Measurements from ENCODE around the gene TTN. TPM values are rescaled to one million over a fixed set of nuclear protein-coding genes. Genes with fewer than 3 reads are reported as not detected.

The TTN gene
- polyA plus RNA-seq (2013, experiment 1 of 2): 0.70 TPM
- 0.44 TPM for polyA plus RNA-seq (2013, experiment 2 of 2)

DNA sequence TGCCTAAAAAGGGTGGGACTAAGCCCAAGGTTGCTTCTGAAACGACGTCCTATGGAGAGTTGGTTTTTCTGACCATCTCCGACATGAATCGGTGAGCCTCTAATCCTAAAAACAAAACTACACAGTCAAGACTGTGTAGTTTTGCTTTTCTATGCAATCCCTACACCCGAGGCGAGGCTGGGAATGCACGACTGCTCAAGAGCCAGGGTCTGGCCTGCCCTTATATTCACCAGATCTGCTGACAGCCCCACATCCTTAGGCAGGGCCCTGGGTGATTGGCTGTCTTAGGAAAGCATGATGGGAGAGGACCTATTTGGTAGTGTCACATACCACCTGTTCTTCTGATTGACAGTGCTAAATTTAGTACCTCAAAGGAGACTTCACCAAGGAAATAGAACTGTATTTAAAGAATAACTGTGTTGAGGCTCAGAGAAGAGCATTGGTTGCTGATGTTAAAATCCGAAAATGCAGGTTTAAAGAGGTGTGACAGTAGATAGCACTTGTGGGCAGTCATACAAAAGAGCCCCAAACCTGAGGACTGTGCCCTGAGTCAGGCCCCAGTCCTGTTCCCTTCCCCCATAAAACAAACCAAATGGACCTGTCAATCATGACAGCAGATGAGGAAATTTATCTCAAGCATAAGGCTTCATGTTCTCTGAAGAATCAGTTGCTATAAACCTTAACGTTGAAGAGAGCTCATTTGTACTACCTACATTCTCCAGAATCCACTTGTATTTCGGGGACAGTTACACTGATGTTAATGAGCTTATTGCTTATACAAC lies at the start of gene TTN:
TSS of gene TTN (minus strand) at position 197 of the 782 bp plus-strand sequence. CDS start 2,781 bp downstream, outside the sequence.
- Histone ChIP-seq H3K36me3 (ENCODE audit: insufficient read depth, low read length) (no peaks in the 10 kb centered on the region), H3K4me1 (ENCODE audit: insufficient read depth, low read length) (no peaks in the 10 kb centered on the region), H3K27me3 (ENCODE audit: insufficient read depth, low read length) (no peaks in the 10 kb centered on the region), H3K9me3 (ENCODE audit: insufficient read depth, low read depth, low read length) (no peaks in the 10 kb centered on the region), H3K4me3 (ENCODE audit: low read length) (no peak within 1 kb of the TSS), H3K27ac (ENCODE audit: low read depth, low read length) (no peak within 1 kb of the TSS), H3K9ac (ENCODE audit: low read depth, low read length) (no peak within 1 kb of the TSS)
- 91% methylated on average over 10 of the region's 10 CpGs for WGBS

DNA sequence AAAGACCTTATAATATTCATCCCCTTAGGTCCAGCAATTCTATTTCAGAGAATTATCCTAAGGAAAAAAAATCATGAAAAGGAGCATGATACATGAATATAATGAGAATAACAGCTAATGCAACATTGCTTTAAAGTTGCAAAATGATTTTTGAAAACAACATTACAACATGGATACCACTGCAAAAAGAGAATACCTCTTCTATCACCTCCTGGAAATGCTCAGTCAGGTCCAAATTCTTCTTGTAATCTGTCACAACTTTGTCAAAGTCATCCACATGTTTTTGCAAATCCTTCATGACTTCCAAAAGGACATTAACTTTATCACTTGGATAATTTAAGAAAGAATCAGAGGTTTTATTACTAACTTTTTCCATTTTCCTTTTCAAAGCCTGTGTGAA lies 47.9 kb upstream of the TTN start:
- no peaks in the 10 kb centered on the region for H3K4me1 ChIP-seq (ENCODE audit: insufficient read depth, low read length)
- H3K4me3 ChIP-seq (ENCODE audit: low read length): no peak overlapping the region
- no peaks in the 10 kb centered on the region for H3K27me3 ChIP-seq (ENCODE audit: insufficient read depth, low read length)
- H3K9me3 ChIP-seq (ENCODE audit: insufficient read depth, low read depth, low read length): no peaks in the 10 kb centered on the region
- no peak overlapping the region for H3K9ac ChIP-seq (ENCODE audit: low read depth, low read length)
- H3K36me3 ChIP-seq (ENCODE audit: insufficient read depth, low read length): no peaks in the 10 kb centered on the region; the same call in 1 of the 2 replicates
- H3K27ac ChIP-seq (ENCODE audit: low read depth, low read length): no peak overlapping the region

DNA sequence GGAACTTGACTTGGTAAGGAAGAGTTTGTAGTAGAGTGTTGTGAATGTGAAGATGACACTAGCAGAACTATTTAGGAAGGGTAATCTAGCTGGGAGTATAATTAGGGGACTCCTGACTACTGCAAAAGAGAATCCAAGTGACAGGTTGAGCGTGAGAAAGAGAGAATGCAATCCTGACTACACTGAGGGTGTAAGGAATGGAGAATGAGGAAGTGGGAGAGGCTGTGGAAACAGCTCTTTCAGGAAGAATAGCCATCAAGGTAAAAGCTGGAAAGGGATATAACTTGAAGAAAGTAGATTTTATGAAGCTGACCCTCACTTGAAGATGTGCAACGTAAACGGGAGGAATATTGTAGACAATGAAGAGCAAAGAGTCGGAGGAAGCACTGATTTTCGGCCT lies 41.1 kb upstream of the TTN start:
- Histone ChIP-seq H3K9ac (ENCODE audit: low read depth, low read length) (no peak overlapping the region), H3K36me3 (ENCODE audit: insufficient read depth, low read length) (no peaks in the 10 kb centered on the region; the same call in 1 of the 2 replicates), H3K27ac (ENCODE audit: low read depth, low read length) (no peak overlapping the region), H3K27me3 (ENCODE audit: insufficient read depth, low read length) (no peaks in the 10 kb centered on the region), H3K4me1 (ENCODE audit: insufficient read depth, low read length) (peaks cover 19% of the 10 kb centered on the region), H3K4me3 (ENCODE audit: low read length) (no peak overlapping the region), H3K9me3 (ENCODE audit: insufficient read depth, low read depth, low read length) (no peaks in the 10 kb centered on the region)
- WGBS: 95% methylated on average over 5 of the region's 5 CpGs

DNA sequence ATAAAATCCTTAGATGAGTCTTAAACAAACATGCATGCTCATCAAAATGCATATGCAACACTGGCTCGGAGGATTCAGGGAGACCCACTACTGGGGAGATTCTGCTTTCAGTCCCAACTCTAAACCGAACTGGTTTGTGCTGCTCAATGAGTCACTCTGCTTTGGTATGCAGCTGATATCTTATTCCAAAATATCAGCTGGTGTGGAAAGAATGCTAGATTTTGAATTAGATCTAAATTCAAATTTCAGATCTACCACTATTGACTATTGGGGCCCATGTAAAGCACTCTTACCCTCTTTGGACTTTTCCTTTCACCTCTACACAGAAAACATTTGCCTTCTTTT lies 39.2 kb upstream of the TTN start:
- 77% methylated on average over 2 of the region's 2 CpGs for WGBS

DNA sequence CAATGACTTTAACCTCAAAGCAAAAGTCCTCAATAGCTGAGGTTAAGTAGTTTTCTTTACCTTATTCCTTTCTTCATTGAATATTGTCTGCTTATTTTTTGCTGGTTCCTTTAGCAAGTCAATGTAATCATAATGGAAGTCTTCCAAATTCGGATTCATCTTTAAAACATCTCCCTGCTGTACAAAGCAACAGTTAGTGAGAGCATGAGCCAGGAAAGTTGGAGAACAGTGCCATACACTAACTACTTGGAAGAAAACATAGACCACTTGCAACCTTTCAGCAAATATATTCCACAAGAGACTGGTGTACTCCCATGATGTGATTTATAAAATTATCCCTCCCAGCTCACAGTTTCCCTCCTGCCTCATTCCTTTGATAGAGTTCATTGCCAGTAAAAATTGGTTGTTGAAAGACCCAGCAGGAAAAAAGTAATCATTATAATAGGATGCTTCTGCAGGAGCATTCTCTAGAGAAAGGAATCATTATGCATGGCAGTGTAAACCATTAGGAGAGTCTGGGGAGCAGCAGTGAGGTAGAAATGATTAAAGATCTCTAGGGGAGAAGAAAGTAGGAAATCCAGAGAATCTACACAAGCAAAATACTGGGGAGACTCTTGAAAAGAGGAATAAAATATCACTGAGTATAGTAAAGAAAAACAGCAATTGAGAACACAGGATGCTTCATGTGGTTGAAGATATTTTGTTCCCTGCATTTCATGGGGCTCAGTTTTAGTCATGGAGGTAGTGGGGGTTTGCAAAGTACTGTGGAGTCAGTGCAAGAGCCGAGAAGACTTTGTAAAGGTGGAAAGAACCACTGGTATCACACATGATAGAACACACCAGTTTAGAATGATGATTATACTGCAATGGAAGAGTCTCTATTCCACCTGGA lies 38.6 kb upstream of the TTN start:
- H3K4me3 ChIP-seq (ENCODE audit: low read length): no peak overlapping the region
- no peaks in the 10 kb centered on the region for H3K9me3 ChIP-seq (ENCODE audit: insufficient read depth, low read depth, low read length)
- peaks cover 19% of the 10 kb centered on the region for H3K4me1 ChIP-seq (ENCODE audit: insufficient read depth, low read length)
- peak overlapping the region; percentile 56; the same call in 1 of the 2 replicates for H3K27ac ChIP-seq (ENCODE audit: low read depth, low read length)
- no peaks in the 10 kb centered on the region for H3K27me3 ChIP-seq (ENCODE audit: insufficient read depth, low read length)
- 80% methylated on average over 1 of the region's 2 CpGs for WGBS
- H3K9ac ChIP-seq (ENCODE audit: low read depth, low read length): no peak overlapping the region
- no peaks in the 10 kb centered on the region; the same call in 1 of the 2 replicates for H3K36me3 ChIP-seq (ENCODE audit: insufficient read depth, low read length)

More for the DNA sequence above, 39.2 kb upstream of the TTN start:
- Histone ChIP-seq H3K9me3 (ENCODE audit: insufficient read depth, low read depth, low read length) (no peaks in the 10 kb centered on the region), H3K27ac (ENCODE audit: low read depth, low read length) (no peak overlapping the region; the same call in 1 of the 2 replicates), H3K4me3 (ENCODE audit: low read length) (no peak overlapping the region), H3K4me1 (ENCODE audit: insufficient read depth, low read length) (peaks cover 19% of the 10 kb centered on the region), H3K9ac (ENCODE audit: low read depth, low read length) (no peak overlapping the region), H3K36me3 (ENCODE audit: insufficient read depth, low read length) (no peaks in the 10 kb centered on the region; the same call in 1 of the 2 replicates), H3K27me3 (ENCODE audit: insufficient read depth, low read length) (no peaks in the 10 kb centered on the region)

DNA sequence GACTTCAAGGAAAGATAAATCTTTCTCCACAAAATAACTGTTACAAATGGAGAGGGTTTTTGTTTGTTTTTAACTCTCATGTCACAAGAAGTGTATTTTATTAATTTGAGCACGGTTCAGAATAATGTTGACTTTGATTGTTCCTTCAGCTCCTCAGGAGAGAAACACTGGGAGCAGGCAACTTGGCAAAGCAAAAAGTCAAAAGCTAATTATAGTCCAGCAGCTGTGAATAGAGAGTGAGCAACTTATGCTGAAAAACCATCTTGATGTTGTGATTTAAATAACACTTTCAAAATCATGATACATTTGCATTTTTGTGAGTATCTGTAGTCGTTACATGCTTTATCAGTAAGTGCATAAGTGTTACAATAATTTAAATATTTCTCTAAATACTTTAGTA lies 37.5 kb upstream of the TTN start:
- Histone ChIP-seq H3K9me3 (ENCODE audit: insufficient read depth, low read depth, low read length) (no peaks in the 10 kb centered on the region), H3K27me3 (ENCODE audit: insufficient read depth, low read length) (no peaks in the 10 kb centered on the region), H3K4me1 (ENCODE audit: insufficient read depth, low read length) (peaks cover 19% of the 10 kb centered on the region), H3K27ac (ENCODE audit: low read depth, low read length) (no peak overlapping the region), H3K9ac (ENCODE audit: low read depth, low read length) (no peak overlapping the region), H3K4me3 (ENCODE audit: low read length) (no peak overlapping the region), H3K36me3 (ENCODE audit: insufficient read depth, low read length) (no peaks in the 10 kb centered on the region; the same call in 1 of the 2 replicates)
- 90% methylated on average over 1 of the region's 2 CpGs for WGBS

DNA sequence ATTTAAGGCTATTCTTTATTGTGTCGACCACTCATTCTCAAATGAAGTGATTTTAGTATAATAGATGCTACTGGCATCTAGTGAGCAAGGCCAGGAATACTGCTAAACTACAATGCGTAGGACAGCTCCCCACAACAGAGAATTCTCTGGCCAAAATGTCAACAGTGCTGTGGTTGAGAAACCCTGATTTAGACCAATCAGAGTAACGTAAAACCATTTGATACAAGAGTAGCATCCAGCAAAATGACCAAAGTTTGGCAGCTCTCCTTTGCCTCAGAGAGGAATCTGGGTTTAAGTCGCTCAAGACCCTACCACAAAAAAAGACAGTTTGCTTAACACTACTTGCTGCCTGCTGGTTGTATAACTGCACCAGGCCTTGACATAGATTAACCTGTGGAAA lies 37.0 kb upstream of the TTN start:
- no peaks in the 10 kb centered on the region for H3K9me3 ChIP-seq (ENCODE audit: insufficient read depth, low read depth, low read length)
- no peak overlapping the region for H3K4me3 ChIP-seq (ENCODE audit: low read length)
- H3K27ac ChIP-seq (ENCODE audit: low read depth, low read length): no peak overlapping the region
- H3K36me3 ChIP-seq (ENCODE audit: insufficient read depth, low read length): no peaks in the 10 kb centered on the region; the same call in 1 of the 2 replicates
- 95% methylated on average over 4 of the region's 4 CpGs for WGBS
- H3K9ac ChIP-seq (ENCODE audit: low read depth, low read length): no peak overlapping the region
- H3K4me1 ChIP-seq (ENCODE audit: insufficient read depth, low read length): peaks cover 19% of the 10 kb centered on the region
- H3K27me3 ChIP-seq (ENCODE audit: insufficient read depth, low read length): no peaks in the 10 kb centered on the region

DNA sequence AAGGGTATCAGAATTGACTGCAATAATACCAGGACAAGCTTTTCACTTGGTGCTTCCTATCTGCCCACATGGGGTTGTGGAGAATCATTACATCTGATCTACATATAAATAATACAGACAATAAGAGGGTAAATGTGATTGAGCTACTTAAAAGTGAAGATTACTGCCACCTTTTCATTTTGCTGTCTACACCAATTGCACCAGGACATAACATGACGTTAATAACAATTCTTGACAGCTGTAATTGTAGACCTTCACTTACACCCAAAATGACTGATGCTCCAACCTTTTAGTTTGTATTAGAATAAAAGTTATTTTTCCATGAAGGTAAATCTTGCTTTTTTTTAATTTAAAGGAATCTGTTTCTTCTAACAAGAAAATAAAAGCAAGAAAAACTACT lies 36.5 kb upstream of the TTN start:
- H3K9ac ChIP-seq (ENCODE audit: low read depth, low read length): no peak overlapping the region
- H3K4me1 ChIP-seq (ENCODE audit: insufficient read depth, low read length): peaks cover 19% of the 10 kb centered on the region
- H3K36me3 ChIP-seq (ENCODE audit: insufficient read depth, low read length): no peaks in the 10 kb centered on the region; the same call in 1 of the 2 replicates
- no peaks in the 10 kb centered on the region for H3K27me3 ChIP-seq (ENCODE audit: insufficient read depth, low read length)
- H3K4me3 ChIP-seq (ENCODE audit: low read length): no peak overlapping the region
- no peaks in the 10 kb centered on the region for H3K9me3 ChIP-seq (ENCODE audit: insufficient read depth, low read depth, low read length)
- no peak overlapping the region for H3K27ac ChIP-seq (ENCODE audit: low read depth, low read length)
- WGBS: 100% methylated on average over 1 of the region's 1 CpG

DNA sequence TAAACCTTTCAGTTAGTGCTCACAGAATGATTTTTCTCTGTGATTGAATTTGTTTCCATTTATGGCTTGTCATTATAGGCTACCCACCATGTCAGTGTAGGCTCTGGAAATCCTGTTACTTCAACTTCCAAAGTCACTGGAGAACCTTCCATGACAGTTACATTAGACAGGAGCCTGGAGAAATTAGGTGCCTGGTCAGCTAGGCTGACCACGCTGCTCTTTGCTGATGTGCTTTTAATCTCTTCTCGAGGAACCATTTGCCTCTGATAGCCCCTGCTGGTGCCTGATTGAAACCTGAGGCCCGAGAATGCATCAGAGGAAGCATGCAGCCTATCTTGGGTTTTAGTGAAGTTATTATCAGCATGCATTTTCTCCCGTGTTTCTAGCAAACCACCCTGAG lies 29.6 kb upstream of the TTN start:
- Histone ChIP-seq H3K9me3 (ENCODE audit: insufficient read depth, low read depth, low read length) (no peaks in the 10 kb centered on the region), H3K27ac (ENCODE audit: low read depth, low read length) (no peak overlapping the region), H3K27me3 (ENCODE audit: insufficient read depth, low read length) (no peaks in the 10 kb centered on the region), H3K4me1 (ENCODE audit: insufficient read depth, low read length) (no peaks in the 10 kb centered on the region; the same call in 1 of the 2 replicates), H3K9ac (ENCODE audit: low read depth, low read length) (no peak overlapping the region), H3K36me3 (ENCODE audit: insufficient read depth, low read length) (no peaks in the 10 kb centered on the region), H3K4me3 (ENCODE audit: low read length) (no peak overlapping the region)
- 75% methylated on average over 4 of the region's 4 CpGs for WGBS

DNA sequence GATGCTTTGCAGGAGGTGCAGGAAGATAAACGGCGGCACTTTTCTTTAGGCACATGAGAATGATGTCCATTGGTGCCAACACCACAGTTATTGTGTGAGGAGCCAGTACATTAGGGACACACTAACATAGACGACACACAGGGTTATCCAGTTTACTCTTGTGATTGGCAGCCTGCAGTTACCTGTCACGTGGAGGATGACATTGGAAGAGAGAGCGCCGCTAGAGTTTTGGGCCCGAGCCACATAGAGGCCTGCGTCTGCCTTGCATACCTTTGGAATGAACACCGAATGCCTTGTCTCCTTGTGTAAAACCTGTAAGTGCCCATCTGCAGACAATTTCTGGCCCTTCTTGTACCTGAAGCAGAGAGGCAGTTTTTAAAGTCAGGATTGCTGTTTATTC lies 26.9 kb upstream of the TTN start:
- no peaks in the 10 kb centered on the region for H3K27me3 ChIP-seq (ENCODE audit: insufficient read depth, low read length)
- no peak overlapping the region for H3K27ac ChIP-seq (ENCODE audit: low read depth, low read length)
- no peak overlapping the region for H3K9ac ChIP-seq (ENCODE audit: low read depth, low read length)
- no peaks in the 10 kb centered on the region; the same call in 1 of the 2 replicates for H3K4me1 ChIP-seq (ENCODE audit: insufficient read depth, low read length)
- 91% methylated on average over 9 of the region's 9 CpGs for WGBS
- H3K9me3 ChIP-seq (ENCODE audit: insufficient read depth, low read depth, low read length): no peaks in the 10 kb centered on the region
- H3K4me3 ChIP-seq (ENCODE audit: low read length): no peak overlapping the region
- H3K36me3 ChIP-seq (ENCODE audit: insufficient read depth, low read length): no peaks in the 10 kb centered on the region

DNA sequence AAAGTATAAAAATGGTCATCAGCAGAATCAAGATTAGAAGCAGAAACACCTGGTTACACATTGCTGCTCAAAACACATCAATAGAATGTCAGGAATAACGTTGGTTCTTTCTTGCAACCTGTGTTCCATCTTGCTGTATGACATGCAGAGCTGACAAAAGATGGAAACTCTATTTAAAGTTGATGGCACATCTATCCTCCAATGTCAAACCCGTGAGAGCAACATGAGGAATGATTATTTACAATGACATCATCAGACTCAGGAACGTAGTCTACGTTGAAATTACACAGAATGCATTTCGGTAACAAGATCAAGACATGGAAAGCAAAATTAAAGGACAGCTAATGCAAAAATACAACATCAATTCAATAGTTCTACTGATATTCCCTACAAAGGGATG lies 26.2 kb upstream of the TTN start:
- H3K4me3 ChIP-seq (ENCODE audit: low read length): no peak overlapping the region
- H3K4me1 ChIP-seq (ENCODE audit: insufficient read depth, low read length): peaks cover 1% of the 10 kb centered on the region; the same call in 1 of the 2 replicates
- no peaks in the 10 kb centered on the region for H3K9me3 ChIP-seq (ENCODE audit: insufficient read depth, low read depth, low read length)
- H3K27me3 ChIP-seq (ENCODE audit: insufficient read depth, low read length): no peaks in the 10 kb centered on the region
- H3K36me3 ChIP-seq (ENCODE audit: insufficient read depth, low read length): no peaks in the 10 kb centered on the region
- no peak overlapping the region for H3K9ac ChIP-seq (ENCODE audit: low read depth, low read length)
- H3K27ac ChIP-seq (ENCODE audit: low read depth, low read length): no peak overlapping the region
- 95% methylated on average over 5 of the region's 5 CpGs for whole genome bisulfite sequencing

Data from HUES64 (cell line).